SK-N-DZ (cell line): Measurements from ENCODE around the gene BRD9.
"Not testable (repeated sequence)": the region's sequence is repeated elsewhere in the genome, so short reads cannot be mapped to it uniquely, and the experiment has no call there.

Experiments
- DNase-seq: peaks from one replicate; pipeline ENCODE4 v3.0.0-alpha.2; 2015; ENCODE audit warnings: low spot score

BRD9 gene

GRCh38 chr5:845676-846601, 46.7 kb downstream of the BRD9 start:
- not testable (repeated sequence) for DNase-seq

GRCh38 chr5:845031-845675, 47.4 kb downstream of the BRD9 start:
- not testable (repeated sequence) for DNase-seq

GRCh38 chr5:844426-844825, 48.2 kb downstream of the BRD9 start:
- not testable (repeated sequence) for DNase-seq

DNA sequence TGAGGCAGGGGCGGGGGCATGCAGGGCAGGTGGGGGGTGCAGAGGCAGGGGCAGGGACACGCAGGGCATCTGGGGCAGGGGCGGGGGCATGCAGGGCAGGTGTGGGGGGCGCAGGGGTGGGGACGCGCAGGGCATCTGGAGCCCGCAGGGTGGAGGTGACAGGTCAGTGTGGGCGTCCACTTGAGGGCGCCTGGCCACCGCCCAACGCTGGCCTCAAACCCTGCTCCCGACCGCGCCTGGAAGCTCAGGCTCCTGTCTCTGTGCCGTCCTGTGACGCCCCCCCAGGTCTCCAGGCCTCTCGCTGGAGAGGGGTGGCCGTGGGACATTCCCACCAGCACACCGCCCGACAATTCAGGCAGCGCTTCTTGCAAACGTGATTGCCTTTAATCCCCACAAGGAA, 48.7 kb downstream of the BRD9 start:
- DNase-seq = not testable (repeated sequence)

DNA sequence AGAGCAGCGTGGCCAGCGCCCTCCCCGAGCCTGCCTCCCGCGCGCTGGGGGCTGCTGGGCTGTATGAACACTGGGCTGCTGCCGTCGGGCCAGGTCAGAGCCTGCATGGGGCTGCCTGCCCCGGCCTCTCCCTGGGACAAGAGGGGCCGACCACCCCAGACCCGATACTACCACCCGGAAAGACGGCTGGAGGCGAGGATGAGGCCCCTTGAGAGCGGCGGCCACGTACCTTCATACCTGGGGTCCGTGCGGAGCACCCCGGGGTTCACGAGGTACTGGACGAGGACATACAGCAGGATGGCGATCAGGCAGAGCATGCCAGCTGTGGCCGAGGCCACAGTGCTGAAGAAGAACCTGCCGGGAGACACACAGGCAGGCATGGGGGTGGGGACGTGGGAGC, 49.2 kb downstream of the BRD9 start:
- not testable (repeated sequence) for DNase-seq

- not testable (repeated sequence) for DNase-seq
Measured at GRCh38 chr5:842402-843221, 50.0 kb downstream of the BRD9 start.

GRCh38 chr5:841531-842401, 50.8 kb downstream of the BRD9 start:
- not testable (repeated sequence) for DNase-seq

DNA sequence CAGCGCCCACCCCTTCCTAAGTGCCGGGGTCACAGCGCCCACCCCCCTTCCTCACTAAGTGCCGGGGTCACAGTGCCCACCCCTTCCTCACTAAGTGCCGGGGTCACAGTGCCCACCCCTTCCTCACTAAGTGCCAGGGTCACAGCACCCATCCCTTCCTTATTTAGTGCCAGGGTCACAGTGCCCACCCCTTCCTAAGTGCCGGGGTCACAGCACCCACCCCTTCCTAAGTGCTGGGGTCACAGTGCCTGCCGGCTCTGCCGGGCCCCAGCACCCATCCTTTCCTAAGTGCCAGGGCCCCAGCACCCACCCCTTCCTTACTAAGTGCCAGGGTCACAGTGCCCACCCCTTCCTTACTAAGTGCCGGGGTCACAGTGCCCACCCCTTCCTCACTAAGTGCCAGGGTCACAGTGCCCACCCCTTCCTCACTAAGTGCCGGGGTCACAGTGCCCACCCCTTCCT, 51.6 kb downstream of the BRD9 start:
- not testable (repeated sequence) for DNase-seq

- not testable (repeated sequence) for DNase-seq
Measured at GRCh38 chr5:840118-840973, 52.3 kb downstream of the BRD9 start.

DNA sequence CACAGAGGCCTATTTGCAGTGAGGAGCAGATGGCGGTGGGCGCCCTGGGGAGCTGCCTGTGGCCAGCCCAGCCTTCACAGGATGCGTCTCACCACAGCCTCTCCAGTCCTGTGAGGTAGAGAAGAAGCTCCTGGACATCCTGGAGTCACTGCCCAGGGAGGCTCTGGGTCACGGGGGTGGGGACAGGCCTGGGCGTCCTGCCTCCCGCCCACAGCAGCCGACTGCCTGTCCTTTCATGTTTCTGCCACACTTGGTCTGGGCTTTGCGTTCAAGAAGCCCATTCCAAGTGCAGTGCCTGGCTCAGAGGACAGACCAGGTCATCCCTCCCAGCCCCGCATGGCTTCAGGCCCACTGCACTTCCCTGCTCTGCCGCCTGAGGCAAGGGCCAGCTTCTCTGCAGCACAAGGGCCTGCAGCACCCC, 54.2 kb downstream of the BRD9 start:
- DNase-seq = not testable (repeated sequence)

- not testable (repeated sequence) for DNase-seq
Measured at GRCh38 chr5:837621-838121, 54.9 kb downstream of the BRD9 start.

GRCh38 chr5:835933-836612, 56.5 kb downstream of the BRD9 start:
- DNase-seq = not testable (repeated sequence)

- DNase-seq = not testable (repeated sequence)
Measured at GRCh38 chr5:834013-834412, 58.6 kb downstream of the BRD9 start.

DNA sequence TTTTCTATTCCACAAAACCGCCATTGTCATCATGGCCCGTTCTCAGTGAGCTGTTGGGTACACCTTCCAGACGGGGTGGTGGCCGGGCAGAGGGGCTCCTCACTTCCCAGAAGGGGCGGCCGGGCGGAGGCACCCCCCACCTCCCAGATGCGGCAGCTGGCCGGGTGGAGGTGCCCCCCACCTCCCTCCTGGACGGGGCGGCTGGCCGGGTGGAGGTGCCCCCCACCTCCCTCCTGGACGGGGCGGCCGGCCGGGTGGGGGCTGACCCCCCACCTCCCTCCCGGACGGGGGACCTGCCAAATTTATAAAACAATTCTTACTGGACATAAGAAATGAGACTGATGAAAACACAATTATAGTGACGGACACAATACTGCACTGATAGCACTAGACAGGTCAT, 64.4 kb downstream of the BRD9 start:
- DNase-seq = not testable (repeated sequence)

DNA sequence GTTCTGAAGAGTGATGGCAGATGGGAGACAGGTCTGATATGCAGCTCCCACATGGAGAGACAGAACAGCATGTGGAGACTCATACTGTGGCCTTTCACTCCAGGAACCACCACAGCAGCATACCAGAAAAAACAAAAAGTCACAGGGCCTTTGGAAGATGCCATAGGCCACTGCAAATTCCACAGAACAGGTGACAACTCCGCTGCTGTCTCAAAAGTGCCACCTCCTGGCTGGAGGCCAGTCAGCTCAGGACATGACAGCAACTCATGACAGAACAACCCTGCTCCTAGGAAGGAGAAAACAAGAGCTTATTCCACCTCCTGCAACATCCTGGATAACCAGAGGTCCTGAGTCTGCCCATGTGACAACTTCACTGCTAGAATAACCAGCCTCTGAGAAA, 67.1 kb downstream of the BRD9 start:
- DNase-seq = not testable (repeated sequence)

DNA sequence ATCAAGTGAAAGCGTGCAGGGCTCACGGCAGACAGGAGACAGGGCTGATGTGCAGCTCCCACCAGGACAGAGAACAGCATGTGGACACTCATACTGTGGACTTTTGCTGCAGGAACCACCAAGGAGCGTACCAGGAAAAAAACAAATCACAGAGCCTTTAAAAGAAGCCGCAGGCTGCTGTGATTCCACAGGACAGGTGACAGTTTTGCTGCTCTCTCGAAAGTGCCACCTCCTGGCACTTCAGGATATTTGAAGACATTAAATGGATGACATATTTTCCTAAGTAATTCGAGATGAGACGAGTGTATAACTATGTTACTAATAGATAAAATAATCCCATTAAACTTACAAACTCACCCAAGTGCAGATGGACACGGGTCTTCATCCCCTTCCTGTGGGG, 71.1 kb downstream of the BRD9 start:
- DNase-seq = no peak

GRCh38 chr5:820245-820644, 72.4 kb downstream of the BRD9 start:
- no peak for DNase-seq

DNA sequence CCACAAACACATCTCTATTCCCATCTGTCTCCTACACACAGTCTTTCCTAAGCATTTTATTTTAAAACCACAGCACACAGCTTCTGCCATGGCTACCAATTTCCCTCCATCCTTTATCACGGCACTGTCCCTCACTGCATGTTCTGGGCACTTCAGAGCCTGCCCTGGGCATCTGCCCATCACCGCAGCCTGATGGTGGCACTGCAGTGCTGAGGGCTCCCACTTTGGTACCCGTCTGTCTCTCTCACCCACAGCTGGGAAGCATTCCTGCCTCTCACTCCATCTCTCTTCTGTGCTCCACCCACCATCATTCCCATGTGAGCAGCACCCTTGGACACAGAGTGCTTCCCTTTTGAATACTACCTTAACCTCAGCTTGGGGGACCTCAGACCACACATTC, 73.5 kb downstream of the BRD9 start:
- no peak for DNase-seq

GRCh38 chr5:816176-816575, 76.4 kb downstream of the BRD9 start:
- DNase-seq = no peak
